AG08396 (cell line): ENCODE data around the gene APP.

Experiments
- DNase-seq: peaks from one replicate; pipeline ENCODE4 v3.0.0; 2012; ENCODE audit warnings: low spot score, mixed read lengths

APP gene

GRCh38 chr21:26127073-26127814 lies 43.3 kb downstream of the APP start:
- DNase-seq = no peak

GRCh38 chr21:26126168-26126553 lies 44.4 kb downstream of the APP start:
- DNase-seq = no peak

DNA sequence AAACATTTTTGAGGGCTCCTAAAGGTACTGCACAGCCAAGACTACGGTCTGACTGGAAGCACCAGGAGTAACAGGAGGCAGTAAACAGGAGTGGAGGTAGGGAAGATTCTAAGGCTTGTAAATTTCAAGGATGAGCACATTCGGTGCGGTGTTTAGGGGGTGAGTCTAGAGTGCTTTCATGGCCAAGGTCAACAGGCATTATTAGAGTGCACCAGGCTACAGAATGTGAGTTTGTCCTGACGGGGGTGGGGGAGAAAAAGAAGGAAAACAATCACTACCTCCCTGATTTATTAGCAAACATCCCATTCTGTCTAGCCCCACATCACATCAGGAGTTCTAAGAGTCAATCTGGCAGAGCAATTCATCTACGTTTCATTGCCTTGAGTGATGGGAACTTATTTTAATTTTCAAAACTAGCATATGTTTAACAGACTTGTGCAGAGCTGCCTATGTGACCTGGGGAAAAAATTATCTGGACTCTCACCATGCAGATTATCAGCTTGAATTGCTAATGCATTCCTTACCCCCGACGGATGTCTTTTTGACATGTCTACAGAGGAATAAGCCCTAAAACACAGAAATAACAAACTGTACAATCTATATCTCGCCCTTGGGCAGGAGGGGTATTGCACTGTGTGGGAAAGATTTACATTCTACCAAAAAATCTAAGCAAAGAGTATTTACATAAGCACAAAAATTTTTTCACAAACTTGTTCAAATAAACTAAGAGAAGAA lies 45.0 kb downstream of the APP start:
- DNase-seq = no peak

DNA sequence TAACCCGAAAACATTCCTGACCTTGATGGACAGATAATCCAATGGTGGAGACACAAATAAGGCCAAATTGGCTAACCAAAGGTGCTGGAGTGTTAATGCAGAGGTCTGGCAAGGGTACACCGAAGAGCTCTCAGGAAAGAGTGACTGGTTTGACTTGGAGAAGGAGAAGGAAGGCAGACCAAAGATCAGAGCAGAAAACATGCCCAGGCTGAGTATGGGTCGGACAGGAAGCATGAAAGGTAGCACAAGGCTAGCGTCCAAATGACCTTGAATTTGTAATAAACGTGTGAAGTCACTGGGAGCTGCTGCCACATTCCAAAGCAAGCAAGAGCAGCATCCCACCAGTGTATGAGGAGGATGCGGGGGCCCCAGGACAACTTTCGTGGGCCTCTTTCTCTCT lies 45.7 kb downstream of the APP start:
- no peak for DNase-seq

- DNase-seq = no peak
These were observed 46.1 kb downstream of the APP start for GRCh38 chr21:26124421-26124833.

- no peak for DNase-seq
These were observed 47.6 kb downstream of the APP start for GRCh38 chr21:26123012-26123411.

- no peak for DNase-seq
These were observed 49.7 kb downstream of the APP start for GRCh38 chr21:26120828-26121227.

GRCh38 chr21:26119906-26120305 lies 50.7 kb downstream of the APP start:
- DNase-seq = no peak

GRCh38 chr21:26118938-26119540 lies 51.5 kb downstream of the APP start:
- no peak for DNase-seq

- DNase-seq = no peak
These were observed 52.6 kb downstream of the APP start for GRCh38 chr21:26117972-26118367.

- DNase-seq = no peak
These were observed 53.1 kb downstream of the APP start for GRCh38 chr21:26117324-26117971.

GRCh38 chr21:26116456-26117011 lies 54.0 kb downstream of the APP start:
- DNase-seq = no peak

GRCh38 chr21:26115899-26116298 lies 54.7 kb downstream of the APP start:
- DNase-seq = no peak

- DNase-seq = no peak
These were observed 55.3 kb downstream of the APP start for GRCh38 chr21:26115305-26115704.

GRCh38 chr21:26112975-26113374 lies 57.6 kb downstream of the APP start:
- DNase-seq = no peak

DNA sequence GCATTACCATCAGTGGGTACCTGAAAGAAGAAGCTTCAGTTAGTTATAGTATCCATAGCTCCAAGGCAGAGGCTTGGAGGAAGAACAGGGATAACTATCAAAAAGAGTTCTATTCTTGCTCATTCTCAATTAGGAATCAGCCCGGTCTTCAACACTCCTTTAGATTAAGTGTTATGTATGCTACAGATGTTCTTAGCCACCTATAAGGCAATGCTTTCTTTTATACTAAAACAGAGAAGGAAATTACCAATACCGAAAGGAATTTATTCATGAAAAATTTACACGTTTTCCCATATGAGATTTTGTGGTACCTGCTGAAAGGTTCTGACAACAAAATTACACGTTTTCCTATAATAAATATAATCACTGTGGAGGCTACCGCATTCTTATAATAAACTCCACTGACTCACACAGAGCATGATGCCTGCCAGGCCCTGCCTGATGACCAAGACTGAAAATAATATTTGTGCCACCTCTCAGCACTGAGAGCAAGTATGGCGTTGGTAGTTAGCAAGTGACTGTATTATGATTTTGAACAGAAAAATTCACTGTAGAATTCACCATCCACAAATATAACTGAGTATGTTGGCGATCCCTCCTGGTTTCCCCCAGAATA lies 58.3 kb downstream of the APP start:
- DNase-seq = no peak

DNA sequence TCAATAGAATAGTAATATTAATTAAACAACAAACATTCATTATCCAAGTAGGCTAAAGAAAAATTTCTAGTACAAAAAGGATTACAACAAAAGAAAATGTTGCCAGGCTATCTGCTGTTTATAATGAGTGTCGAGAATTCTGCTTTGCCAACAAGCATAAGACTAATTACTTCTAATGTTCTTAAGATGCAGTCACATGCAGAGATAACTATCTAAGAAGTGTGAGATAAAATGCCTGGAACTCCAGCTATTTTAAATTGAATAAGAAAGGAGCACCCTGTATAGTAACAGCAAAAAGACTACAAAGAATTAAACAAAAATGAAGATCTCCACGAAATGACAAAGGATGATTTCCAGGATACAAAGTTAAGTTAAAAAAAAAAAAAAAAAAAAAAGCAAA lies 59.9 kb downstream of the APP start:
- DNase-seq = no peak

DNA sequence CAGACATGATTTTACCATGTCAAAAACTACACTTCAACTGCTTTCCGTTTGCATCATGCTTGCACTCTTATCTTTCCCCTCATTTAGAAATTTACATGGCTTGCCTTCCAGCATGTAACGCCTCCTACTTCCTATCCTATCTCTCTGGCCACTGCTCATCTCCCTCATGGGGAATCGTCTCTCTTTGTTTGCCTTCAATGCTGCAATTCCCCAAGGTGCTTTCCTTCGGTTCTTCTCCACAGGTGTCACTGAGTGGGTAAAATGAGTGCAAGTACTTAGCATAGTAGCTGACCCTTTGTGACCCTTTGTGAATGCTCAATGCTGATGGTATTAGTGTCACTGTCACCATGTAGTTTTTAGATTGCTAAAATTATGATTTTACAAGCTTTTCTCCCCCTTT lies 63.1 kb downstream of the APP start:
- no peak for DNase-seq

- no peak for DNase-seq
These were observed 64.0 kb downstream of the APP start for GRCh38 chr21:26106562-26106961.

DNA sequence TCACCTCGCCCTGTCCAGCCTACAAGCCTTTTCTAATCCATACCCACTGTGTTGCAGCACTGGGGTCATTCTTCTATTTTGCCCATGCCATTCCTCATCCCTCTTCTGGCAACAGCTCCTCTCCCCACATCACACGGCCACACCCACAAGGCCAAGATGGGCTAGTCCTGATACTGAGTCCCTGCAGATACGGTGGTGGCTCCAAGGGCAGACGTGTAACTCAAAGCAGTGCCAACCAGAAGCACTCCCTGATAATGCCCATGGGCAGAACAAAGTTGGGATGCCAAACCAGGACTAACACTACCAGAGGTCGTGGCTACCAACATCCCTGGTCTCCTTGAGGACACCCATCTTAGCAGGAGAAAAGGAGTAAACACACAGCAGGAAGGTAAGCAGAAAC lies 64.8 kb downstream of the APP start:
- no peak for DNase-seq

DNA sequence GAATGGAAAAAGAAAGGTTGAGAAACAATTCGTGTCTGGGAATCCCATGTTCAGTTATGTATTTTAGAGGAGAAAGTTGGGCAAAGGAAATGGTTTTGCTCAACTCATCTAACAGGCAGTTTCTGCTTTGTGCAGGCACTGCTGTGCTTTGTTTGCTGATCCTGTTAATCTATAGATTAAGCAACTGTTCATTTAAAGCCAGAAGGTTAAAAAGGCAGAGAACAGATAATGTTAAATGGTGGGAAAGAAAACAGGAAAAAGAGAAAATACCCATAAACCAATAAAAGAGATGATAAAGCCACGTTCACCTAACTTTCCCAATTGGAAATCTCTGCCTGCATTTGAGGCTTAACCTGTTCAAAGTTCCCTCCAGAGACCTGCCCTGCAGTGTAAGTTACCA lies 70.0 kb downstream of the APP start:
- no peak for DNase-seq

DNA sequence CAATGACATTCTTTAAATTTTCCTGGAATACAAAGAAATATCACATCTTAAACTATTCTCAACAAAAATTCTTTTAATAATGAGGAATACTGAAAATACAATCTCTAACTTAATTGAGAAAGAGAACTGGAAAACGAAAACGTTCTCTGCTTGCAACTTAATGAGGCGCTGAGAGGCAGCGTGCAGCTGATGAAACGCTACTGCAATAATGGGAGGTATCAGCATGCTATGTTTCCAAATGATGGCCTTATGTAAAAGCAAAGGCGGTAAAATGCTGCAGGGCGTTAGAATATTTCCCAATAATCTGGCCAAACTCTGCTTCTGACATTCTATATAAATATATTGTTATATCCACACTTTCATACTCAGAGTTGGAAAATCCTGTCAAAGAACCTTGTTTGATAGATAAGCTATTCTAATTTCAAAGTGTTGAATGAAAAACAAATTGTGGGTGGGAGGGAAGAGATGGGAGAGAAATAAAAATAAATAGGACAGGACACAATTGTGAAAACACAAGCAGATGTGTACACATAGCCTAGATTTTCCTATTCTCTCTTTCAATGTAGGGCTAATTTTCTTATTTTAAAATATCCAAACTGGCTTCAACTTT lies 70.9 kb downstream of the APP start:
- no peak for DNase-seq
